ENCODE measurements around the gene TMEM135.

The TMEM135 gene

GRCh38 chr11:87366763-87367405 is 329.1 kb downstream of the TMEM135 start:
- TF ChIP-seq FOXP2 (optimal IDR thresholded peaks at IDR 0.05; ENCODE audit: borderline replicate concordance, extremely low read depth, extremely low read length, insufficient read depth) = no peak

- TF ChIP-seq TAF1 (IDR thresholded peaks at IDR 0.05; ENCODE audit: borderline replicate concordance, insufficient read depth, low read length) = no peak
- no peak for TF ChIP-seq SIN3A (IDR thresholded peaks at IDR 0.05; ENCODE audit: borderline replicate concordance, insufficient read depth, low read length)
- no peak for TF ChIP-seq POLR2AphosphoS5 (IDR thresholded peaks at IDR 0.05; ENCODE audit: low read depth, low read length)
- no peak for TF ChIP-seq REST (IDR thresholded peaks at IDR 0.05; ENCODE audit: insufficient read depth in 1 of 2, low read depth in 2 of 2, low read length in 2 of 2)
- TF ChIP-seq FOXP2 (optimal IDR thresholded peaks at IDR 0.05; ENCODE audit: borderline replicate concordance, extremely low read depth, extremely low read length, insufficient read depth) = no peak
These were observed 330.4 kb downstream of the TMEM135 start for GRCh38 chr11:87368151-87368550.

- TF ChIP-seq TAF1 (IDR thresholded peaks at IDR 0.05; ENCODE audit: borderline replicate concordance, insufficient read depth, low read length) = no peak
- no peak for TF ChIP-seq REST (IDR thresholded peaks at IDR 0.05; ENCODE audit: insufficient read depth in 1 of 2, low read depth in 2 of 2, low read length in 2 of 2)
- TF ChIP-seq FOXP2 (optimal IDR thresholded peaks at IDR 0.05; ENCODE audit: borderline replicate concordance, extremely low read depth, extremely low read length, insufficient read depth) = no peak
- no peak for TF ChIP-seq POLR2AphosphoS5 (IDR thresholded peaks at IDR 0.05; ENCODE audit: low read depth, low read length)
- TF ChIP-seq SIN3A (IDR thresholded peaks at IDR 0.05; ENCODE audit: borderline replicate concordance, insufficient read depth, low read length) = no peak
These were observed 331.2 kb downstream of the TMEM135 start for GRCh38 chr11:87368858-87369480.

DNA sequence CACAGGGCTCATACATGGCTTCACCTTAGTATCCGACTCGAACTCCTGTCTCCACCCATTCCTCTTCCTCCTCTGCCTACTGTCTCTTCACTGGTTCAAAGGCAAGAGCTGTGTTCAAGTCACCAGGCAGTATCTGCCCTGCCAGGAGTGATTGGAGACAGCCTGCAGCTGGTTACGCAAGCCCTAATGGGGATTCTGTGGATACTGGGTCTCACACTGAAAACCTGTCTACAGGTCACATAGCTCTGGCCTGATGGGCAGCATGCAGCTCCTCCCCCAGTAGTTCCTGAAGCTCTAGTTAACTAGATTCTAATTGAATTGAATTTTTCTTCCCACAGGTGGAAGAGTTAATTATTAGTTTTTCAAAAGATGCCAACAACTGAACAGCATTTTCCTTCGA is 332.2 kb downstream of the TMEM135 start:
- TF ChIP-seq TAF1 (IDR thresholded peaks at IDR 0.05; ENCODE audit: borderline replicate concordance, insufficient read depth, low read length) (no peak), POLR2AphosphoS5 (IDR thresholded peaks at IDR 0.05; ENCODE audit: low read depth, low read length) (no peak)

- TF ChIP-seq POLR2AphosphoS5 (IDR thresholded peaks at IDR 0.05; ENCODE audit: low read depth, low read length) = no peak
- TF ChIP-seq REST (IDR thresholded peaks at IDR 0.05; ENCODE audit: insufficient read depth in 1 of 2, low read depth in 2 of 2, low read length in 2 of 2) = no peak
- no peak for TF ChIP-seq FOXP2 (optimal IDR thresholded peaks at IDR 0.05; ENCODE audit: borderline replicate concordance, extremely low read depth, extremely low read length, insufficient read depth)
- no peak for TF ChIP-seq TAF1 (IDR thresholded peaks at IDR 0.05; ENCODE audit: borderline replicate concordance, insufficient read depth, low read length)
- no peak for TF ChIP-seq SIN3A (IDR thresholded peaks at IDR 0.05; ENCODE audit: borderline replicate concordance, insufficient read depth, low read length)
These were observed 334.3 kb downstream of the TMEM135 start for GRCh38 chr11:87372065-87372464.

Measured in PFSK-1 (cell line).